Stimulated activated CD8-positive, alpha-beta memory T cell treated with anti-CD3 and anti-CD28 coated beads, Interleukin-7, amount 100 ng/mL, for 24 hours (primary cell): Measurements from ENCODE around the gene NFE2.
"Not testable (repeated sequence)": the region's sequence is repeated elsewhere in the genome, so short reads cannot be mapped to it uniquely, and the experiment has no call there.

ENCODE experiments used
- DNase-seq: peaks from one replicate; pipeline ENCODE4 v3.0.0-alpha.2; 2020; ENCODE audit warnings: low read depth

Gene NFE2

DNA sequence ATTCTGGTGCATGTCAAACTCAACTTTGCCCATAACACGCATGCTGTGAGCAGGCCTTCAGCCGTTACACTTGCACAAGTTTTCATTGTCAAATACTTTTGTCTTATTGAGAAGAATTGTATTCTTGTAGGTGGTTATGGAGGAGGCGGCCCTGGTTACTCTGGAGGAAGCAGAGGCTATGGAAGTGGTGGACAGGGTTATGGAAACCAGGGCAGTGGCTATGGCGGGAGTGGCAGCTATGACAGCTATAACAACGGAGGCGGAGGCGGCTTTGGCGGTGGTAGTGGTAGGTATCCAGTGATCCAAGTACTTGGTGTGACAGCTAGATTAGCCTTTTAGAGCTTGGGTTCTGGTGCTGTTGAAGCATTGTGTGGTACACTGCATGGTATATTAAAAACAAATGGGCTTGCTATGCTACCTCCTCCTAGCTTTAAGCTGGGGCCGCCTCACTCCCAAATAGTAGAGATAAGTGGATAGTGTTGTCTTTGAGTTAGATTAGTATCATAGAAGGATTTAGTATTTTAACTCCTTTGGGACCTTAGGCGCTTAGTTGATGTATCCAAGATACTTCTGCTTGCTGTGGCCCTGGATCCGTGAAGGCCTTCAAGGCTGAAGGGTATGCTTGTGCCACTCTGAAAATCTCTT lies 17.7 kb downstream of the NFE2 start:
- DNase-seq, result no peak

DNA sequence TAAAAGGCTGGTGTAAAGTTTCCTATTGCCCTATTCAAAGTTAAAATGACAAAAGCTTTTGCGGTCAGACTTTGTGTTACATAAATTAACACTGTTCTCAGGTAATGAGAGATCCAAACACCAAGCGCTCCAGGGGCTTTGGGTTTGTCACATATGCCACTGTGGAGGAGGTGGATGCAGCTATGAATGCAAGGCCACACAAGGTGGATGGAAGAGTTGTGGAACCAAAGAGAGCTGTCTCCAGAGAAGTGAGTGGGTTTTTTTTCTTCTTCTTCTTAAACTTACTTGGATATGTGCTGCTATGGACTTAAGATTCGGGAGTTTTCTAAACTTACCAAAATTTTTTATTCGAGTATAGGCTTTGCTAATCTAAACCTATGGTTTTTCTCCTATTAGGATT lies 19.1 kb downstream of the NFE2 start:
- not testable (repeated sequence) for DNase-seq

DNA sequence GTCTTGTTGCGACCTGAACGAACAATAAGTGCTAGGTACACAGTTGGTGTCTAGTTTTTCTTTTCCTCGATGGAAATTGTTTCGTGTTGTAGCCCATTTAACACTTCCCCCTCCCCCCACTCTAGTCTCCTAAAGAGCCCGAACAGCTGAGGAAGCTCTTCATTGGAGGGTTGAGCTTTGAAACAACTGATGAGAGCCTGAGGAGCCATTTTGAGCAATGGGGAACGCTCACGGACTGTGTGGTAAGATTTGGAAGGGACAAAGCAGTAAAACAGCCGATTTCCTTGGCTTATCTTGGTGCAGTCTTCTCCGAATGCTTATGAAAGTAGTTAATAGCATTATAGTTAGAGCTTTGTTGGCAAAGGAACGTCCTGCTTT lies 19.6 kb downstream of the NFE2 start:
- not testable (repeated sequence) for DNase-seq

DNA sequence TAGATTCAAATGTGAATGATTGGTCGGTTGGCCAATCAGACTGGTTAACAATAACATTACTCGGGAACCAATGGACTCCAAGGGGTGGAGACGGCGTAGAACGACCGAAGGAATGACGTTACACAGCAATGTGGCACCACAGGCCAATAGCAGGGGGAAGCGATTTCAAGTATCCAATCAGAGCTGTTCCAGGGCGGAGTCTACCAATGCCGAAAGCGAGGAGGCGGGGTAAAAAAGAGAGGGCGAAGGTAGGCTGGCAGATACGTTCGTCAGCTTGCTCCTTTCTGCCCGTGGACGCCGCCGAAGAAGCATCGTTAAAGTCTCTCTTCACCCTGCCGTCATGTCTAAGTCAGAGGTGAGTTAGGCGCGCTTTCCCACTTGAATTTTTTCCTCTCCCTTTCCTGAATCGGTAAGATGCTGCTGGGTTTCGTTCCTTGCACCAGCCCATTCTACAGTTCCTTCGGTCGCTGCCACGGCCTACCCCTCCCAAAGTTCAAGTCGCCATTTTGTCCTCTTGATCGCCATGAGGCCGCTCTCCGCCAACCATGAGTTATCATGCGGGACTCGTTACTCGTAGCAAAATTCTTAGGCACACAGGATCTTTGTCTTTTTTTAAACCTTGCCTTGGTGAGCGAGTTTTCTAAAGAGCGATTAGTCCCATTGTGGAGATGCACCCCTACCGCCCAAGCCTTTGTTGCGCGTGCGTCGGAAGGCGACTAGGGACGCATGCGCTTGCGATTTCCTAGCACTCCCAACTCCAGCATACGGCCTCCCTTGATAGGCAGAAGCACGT lies 20.2 kb downstream of the NFE2 start, which contains the start of gene HNRNPA1:
Gene HNRNPA1, plus strand, starts transcription at position 259 of the 793 bp plus-strand sequence. Its CDS starts 82 bp downstream, at position 341.
- DNase-seq, result peak; percentile 86

DNA sequence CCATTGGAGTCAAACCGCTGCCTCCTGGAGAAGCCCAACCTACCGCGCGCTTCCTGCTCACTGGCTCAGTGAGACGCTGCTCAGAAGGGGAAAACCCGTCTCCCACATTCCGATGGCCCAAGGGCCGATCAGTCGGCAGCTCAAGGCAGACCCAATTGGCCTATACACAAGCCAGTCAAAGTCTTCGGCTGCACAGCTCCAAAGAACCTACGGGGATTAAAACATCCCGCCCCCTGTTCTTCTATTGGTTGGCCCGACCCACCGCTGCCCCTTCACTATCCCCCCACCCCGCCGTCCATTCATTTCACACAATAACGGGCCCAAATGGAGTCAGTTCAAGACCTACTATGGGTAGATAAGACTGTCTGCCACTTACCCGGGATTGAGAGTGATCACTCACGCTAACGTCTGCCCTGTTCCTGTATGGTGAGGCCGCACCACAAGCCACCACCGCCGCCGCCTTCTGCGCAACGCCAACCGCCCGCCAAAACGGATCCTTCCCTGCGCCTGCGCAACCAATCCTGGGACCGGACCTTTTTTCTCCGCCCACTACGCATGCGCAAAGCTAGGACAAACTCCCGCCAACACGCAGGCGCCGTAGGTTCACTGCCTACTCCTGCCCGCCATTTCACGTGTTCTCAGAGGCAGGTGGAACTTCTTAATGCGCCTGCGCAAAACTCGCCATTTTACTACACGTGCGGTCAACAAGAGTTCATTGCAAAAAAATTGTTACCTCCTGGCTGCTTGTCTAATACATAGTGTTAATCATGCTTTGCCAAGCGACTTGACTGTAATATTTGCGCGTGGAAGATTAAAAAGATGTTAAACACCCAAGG lies 21.0 kb downstream of the NFE2 start, which contains the start of gene CBX5:
Gene CBX5, minus strand, starts transcription at position 491 of the 836 bp plus-strand sequence. CDS start 22,472 bp downstream, outside the sequence.
- DNase-seq, result peak; percentile 98

DNA sequence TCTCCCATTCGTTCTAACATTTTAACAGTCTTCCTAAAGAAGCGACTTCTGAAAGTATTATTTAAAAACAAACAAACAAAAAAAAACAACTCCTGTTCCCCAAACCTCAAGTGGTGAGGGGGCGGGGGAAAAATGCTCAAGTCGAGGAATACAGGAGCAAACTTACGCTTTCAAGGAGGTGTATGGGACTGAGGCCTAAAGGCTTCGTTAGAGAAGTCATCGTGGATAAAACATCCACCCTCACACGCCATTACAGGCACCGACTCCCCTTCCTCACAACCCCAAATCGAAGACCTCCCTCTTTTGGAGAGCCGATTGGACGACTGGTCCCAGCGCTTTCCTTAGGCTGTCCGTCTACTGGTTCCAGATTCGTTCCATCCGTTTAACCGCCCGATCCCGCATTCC lies 21.6 kb downstream of the NFE2 start:
- DNase-seq, result no peak

DNA sequence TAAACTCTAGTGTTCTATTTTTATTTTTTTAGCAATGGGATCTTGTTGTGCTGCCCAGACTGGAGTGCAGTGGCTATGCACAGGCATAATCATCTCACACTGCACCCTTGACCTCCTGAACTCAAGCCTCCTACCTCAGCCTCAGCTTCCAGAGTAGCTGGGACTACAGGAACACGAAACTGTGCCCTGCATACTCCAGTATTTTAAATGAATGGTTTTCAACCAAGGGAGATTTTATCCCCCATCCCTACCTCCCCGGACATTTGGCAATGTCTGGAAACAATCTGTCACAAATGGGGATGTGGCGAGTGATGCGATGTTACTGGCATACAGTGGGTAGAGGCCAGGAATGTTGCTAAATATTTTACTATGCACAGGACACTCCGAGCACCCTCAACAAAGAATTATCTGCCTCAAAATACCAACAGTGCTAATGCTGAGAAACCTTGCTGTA lies 23.0 kb downstream of the NFE2 start:
- DNase-seq, result no peak

DNA sequence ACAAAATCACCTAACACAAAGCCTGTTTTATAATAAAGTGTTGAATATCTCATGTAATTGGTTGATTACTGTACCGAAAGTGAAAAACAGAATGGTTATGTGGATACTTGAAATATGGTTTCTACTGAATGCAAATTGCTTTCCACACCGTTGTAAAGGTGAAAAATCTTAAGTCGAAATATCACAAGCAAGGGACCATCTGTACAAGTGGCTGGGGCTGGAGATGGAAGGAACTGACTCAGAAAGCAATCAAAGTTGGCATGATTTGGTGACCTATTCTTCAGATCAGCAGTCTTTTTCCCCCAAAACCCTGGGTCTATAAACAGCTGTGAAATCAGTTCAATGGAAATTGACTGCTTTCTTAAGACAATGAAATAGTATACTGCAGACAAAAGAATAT lies 24.4 kb downstream of the NFE2 start:
- DNase-seq, result no peak

DNA sequence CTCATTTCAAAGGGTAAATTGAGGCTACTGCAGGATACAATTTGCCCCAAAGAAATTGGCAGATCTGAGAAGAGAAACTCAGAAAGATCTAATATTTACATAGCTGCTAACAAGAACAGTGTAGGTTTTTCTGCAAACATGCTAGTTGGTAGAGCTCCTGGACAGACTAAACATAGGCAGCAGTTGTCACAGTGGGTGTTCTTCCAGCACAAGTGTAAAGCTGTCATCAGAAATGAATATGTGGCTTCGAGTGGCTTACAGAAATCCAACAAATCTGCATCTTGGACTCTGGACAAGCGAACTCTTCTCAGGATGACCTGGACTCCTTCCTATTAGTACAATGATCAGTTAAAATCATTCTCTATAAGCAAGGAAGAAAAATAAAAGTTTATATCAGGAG lies 26.8 kb downstream of the NFE2 start:
- no peak for DNase-seq

DNA sequence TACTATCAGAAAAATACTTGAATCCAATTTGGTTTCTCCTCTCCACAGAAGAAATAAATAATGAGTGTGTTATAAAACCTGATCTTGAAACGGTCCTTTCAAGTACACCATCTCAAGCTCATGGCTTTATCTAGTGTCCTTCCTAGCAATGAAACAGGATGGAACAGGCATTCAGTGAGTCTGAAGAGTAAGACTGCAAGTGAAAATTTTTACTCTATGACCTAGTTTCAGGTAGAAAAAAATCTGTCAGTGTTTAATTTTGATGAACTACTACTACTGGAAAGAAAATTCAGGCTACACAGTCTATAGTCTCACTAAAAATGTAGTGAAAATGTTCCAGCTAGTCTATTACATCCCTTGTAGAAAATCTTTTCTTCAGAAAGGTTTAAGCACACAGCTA lies 28.6 kb downstream of the NFE2 start:
- no peak for DNase-seq

DNA sequence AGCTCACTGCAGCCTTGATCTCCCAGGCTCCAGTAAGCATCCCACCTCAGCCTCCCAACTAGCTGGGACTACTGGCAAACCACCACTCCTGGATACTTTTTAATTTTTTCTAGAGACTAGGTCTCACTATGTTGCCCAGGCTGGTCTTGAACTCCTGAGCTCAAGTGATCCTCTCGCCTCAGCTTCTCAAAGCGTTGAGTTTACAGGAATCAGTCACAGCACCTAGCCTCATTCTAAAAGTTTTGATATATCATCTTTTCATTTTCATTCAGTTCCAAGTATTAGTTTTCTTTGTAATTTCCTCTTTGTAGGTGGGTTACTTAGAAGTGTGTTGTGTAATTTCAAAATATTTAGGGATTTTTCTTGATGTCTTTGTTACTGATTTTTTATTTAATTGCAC lies 30.5 kb downstream of the NFE2 start:
- DNase-seq, result no peak

DNA sequence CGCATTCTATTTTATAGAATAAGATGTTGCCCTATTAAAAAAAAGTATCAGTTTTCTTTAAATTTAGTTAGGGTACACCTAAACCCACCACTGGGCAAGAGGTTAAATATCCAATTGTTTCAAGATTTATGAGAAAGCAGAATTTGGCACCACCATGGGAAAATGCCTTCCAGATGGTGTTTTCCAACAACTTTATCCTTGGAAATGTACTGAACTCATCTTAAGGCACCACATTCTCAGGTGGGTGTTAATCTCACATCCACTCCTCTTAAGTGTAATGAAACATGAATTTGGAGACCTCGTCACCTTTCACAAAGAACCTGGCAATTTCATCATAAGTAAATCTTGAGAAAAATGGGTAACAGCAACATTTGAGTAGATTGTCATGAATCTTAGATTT lies 34.0 kb downstream of the NFE2 start:
- DNase-seq, result no peak

DNA sequence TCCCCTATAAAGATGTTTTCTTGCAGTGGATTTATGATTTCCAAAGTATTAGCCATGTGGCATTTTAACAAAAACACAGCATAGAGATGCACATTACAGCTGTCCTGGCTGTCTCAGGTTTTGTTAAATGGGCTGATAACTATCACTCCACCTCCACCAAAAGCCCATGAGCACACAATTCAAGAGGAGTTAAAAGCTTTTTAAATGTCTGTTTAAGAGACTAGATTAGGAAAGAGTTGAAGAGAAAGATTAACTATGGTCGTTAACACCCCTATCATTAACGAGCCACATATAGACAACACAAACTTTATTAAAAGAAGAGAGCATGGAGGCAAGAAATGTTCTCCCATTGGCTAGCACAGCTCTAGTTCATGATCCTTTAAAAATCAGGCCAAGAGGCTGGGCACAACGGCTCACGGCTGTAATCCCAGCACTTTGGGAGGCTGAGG lies 35.4 kb downstream of the NFE2 start:
- DNase-seq, result no peak

DNA sequence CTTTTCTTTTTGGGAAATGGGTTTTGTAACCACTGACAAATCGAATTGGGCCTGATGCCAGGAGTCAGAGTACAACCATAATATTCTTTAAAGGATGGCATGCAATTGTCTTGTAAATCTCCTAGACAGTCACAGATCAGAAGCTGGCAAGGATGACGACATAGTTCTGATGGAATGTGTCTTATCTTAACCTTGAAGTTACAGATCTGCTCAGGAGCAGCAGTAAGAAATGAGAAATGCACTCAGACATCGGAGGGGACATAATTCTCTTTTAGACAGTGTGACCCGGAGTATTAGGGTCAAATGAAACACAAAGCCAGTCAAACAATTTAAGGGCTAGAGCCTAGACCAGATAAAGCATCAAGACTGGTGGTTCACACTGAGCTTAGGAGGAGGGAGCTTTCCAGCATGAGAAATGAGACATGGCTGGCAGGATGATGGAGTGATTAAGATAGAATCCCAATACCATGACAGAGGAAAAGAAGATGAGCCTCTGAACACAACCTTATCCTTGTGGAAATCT lies 38.4 kb downstream of the NFE2 start:
- DNase-seq, result no peak

DNA sequence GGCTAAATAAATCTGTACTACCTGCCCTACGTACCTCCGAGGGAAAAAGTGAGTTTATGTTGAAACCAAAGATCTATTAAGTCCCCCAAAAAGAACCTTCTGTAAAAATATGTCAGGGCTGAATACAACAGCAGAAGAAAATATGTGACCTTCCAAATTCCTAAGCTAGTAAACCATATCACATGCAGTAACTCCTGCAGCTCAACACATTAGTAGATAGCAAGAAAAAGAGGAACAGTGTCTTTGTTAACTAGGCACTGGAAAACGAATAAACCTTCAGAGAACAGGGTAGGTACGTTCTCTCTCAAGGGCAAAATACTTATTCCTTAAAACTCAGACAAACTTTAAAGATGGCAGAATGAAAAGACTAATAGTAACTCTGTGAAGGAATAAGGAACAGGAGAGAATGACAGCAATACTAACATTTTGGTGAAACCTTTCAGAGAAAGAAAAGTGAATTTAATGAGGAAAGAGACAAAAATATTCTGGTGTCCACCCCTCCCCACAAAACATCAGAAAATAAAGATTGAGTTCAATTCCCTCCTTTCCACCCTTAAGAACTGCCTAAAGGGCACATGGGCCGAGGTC lies 38.9 kb downstream of the NFE2 start:
- DNase-seq, result no peak

DNA sequence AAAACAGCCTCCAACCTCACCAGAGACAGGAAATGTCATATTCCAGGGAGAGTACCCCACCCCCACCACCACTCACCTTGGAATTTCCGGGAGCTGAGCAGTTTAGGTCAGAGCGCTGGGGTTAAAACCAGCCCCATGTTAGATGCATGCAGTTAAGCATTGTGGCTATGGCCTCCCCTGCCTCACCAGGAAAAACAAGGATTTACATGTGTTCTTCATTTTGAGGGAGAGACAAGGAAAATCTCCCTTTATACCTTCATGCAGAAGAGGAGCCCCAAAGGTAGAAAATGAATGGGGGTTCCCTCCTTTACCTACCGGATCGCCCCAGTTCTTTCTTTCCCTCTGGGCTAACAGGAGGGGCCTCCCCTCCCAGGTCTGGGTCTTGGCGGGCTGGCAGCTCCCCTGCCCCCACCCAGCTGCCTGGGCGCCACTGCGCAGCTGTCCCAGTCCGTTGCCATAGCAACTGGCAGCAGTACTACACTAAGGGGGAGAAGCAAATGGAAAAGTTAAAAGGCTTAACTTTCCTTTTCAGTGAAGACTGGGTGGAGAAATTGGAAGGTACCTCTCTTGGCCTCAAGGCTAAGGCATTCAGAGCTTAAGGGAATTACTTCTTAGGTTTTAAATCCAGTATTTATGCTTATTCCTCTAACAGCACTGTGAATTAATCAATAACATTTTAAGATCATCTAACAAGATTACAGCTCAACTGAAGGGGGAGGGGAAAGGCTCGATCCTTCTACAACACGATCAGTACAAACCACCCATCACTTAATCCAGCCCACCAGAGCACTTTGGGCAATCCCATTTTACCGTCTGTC lies 41.4 kb downstream of the NFE2 start:
- peak; percentile 8 for DNase-seq

DNA sequence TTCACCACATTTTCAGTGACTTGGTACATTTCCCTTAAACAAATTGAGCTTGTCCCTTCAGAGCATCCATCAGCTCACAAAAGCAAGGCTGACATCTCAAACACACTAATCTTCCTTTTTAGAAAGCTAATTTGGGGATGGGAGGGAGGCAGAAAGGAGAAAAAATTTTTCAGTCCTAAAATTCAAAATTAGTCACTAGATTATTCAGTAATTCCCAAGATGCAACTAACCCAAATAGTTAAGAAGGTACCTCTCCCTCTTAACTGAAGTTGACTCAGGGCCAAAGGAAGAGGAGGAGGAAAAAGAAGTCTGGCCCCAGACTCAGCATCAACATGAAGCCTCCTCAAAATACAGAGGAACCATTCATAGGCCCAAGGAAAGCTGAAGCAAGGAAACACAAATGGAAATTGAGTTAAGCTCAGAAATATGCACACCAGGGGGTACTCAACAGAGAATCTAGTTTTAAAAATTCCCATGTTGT lies 42.6 kb downstream of the NFE2 start:
- no peak for DNase-seq

DNA sequence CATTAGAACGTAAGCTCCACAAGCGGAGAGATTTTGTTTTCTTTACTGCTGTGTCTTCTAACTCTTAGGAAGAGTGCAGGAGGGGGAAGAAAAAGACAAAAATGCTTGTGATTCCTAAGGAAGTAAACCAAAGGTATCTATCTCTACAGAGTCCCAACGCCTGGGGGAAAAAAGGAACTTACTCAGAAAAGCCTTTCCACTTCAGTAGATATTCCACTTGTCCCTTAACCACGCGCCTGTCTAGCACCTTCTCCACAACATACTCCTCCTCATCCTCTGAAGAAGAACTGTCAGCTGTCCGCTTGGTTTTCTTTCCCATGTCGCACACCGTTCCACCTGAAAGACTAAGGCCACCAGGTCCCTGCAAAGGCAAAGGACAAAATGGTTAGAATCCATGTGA lies 43.5 kb downstream of the NFE2 start:
- DNase-seq, result no peak

DNA sequence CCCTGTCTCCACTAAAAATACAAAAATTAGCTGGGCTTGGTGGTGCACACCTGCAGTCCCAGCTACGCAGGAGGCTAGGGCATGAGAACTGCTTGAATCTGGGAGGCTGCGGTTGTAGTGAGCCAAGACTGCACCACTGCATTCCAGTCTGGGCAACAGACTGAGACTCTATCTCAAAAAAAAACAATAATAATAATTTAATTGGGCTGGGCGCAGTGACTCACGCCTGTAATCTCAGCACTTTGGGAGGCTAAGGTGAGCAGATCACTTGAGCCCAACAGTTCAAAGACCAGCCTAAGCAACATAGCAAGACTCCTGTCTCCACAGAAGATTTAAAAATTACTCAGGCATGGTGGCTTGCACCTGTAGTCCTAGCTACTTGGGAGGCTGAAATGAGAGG lies 47.6 kb downstream of the NFE2 start:
- no peak for DNase-seq

DNA sequence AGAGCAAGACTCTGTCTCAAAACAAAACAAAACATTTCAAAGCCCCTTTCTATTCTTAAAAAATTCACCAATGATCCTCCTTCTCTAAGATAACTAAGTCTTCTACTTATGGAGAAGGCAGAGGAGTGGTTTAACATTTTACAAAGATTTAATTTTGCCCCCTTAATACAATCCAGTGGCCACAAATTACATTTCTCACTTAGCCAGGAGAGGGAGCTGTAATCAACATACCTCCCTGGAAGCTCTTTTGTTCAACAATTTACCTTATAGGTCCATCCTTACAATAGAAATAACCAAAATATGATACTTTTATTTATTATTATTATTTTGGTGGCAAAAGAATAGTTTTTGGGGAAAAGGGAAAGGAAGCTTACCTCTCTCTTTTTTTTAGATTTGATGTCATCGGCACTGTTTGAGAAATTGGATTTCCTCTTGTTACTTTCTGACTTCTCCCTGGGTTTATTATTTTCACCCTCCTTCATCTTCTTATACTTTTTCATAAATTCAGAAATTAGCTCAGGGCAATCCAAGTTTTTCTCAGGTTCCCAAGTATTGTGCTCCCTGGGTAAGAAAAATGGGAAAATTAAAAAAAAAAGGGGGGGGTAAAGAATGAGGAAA lies 49.0 kb downstream of the NFE2 start:
- DNase-seq, result no peak
